HG03066 (cell line): Measurements from ENCODE around the gene ZMYND11.

Experiments
- ATAC-seq: cut with Tn5 transposase; IDR thresholded peaks from one replicate; pipeline ENCODE4 v1.9.1; 2021; ENCODE audit warnings: low read depth; ENCODE audit not compliant: unreplicated experiment

The ZMYND11 gene

DNA sequence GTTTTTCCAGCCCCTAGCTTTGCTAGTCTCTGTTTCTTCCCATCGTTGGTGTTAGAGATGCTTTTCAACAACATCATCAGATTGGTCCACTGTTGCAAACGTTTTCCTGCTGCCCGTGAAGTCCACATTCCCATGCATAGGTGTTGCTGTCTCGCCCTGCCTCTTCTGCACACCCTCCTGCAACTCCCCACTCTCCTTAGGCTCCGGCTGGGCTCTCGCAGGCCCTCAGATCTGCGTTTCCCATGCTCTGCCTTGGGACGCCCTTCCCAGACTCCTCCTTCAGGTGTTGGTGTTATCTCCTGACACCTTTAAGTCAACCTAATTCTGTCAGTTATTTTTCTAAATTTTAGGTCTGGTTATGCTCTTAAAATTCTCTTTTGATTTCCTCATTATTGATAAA lies 55.0 kb downstream of the ZMYND11 start:
- ATAC-seq, result no peak

DNA sequence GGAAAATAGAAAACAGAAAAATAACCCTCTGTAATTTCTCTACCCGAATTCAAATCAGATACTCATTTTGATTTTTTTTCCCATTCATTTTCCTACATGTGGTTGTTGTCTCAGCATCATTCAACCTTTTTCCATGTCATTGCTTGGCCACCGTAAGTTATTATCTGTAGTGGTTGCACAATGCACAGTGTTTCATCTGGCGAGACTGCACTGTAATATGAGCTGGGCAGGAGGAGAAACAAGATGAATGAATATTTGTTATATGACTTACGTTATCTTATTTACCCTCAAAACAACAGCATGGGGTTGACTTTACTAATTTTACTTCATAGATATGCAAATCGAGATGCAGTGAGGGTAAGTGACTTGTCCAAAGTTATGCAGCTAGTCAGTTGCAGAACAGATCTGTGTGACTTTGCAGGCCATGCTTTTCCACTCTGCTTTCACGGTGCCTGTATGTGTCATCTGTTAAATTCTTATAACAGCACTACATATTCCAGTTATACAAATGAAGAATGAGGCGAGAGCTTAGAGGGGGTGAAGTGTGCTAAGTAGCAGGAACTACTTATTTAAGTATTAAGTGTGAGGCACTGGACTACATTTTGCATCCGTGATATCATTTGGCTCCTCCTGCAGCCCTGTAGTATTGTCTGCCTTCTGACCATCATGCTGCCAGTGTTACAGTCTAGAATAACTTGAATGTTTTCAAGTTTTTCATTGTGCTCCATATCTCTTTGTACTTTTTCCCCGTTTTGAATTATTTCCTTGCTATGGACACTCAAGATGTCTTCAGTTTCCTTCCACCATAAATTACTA lies 56.7 kb downstream of the ZMYND11 start:
- ATAC-seq, result no peak

DNA sequence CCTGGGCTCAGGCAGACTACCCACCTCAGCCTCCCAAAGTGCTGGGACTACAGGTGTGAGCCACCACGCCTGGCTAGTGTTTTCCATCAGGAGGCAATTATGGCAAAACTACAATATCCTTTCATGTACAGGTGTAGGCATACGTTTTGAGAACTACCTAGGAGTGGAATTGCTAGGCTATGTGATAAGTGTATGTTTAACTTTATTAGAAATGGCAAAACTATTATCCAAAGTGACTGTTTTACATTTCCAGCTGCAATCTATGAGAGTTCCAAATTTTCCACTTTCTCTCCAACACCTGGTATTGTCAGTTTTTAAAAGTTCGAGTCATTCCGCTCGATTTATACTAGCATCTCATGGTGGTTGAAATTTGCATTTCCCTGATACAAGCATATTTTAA lies 59.0 kb downstream of the ZMYND11 start:
- no peak for ATAC-seq

DNA sequence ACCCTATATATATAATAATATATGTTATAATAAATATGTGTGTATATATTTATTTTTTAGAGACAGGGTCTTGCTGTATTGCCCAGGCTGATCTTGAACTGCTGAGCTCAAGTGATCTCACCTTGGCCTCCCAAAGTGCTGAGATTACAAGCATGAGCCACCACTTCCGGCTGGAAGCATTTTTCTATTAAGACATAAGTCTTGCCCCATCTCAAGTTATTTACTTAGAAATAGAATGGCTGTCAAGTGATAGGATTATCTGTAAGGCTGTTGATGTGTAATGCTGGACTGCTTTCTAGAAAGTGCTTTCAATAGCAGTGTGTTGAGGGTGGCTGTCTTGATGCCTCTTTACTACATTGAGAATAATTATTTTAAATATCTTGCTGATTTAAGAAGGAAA lies 65.2 kb downstream of the ZMYND11 start:
- ATAC-seq, result no peak

DNA sequence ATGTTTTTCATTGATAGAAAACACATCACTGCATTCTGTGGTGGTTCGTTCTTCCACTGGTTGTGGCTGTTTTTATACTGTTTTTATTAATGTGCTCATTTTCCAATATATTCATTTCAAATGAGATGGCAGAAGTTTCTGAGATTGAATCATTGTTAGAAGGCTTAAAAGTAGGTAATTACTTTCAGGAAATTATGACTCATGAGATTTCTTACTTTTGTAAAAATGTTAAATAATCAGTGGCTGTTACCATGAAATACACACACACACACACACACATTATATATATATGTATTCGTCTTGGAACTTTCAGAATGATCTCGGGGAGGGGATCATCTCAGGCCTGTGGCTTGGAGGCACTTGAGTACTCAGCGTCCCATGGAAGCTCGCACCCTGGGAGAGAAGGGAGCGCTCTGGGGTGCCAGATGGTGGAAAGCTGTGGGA lies 66.1 kb downstream of the ZMYND11 start:
- ATAC-seq, result no peak

DNA sequence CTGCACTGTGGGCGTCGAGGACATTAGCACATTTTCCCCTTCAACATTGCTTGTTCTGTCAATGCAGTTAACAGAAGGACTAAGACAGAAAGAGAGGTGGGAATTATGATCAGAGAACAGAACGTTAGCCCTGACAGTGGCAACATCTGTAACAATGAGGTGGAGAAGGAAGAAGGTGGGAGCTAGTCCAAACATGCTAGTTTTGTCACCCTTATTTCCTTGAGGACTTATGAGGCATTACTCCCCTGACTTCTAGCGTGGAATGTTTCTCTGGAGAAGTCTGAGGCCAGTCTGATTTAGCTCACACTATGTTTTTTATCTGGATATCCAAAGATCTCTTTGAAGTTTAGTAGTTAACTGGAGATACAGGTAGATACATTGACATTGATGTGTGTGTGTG lies 73.4 kb downstream of the ZMYND11 start:
- ATAC-seq, result no peak

DNA sequence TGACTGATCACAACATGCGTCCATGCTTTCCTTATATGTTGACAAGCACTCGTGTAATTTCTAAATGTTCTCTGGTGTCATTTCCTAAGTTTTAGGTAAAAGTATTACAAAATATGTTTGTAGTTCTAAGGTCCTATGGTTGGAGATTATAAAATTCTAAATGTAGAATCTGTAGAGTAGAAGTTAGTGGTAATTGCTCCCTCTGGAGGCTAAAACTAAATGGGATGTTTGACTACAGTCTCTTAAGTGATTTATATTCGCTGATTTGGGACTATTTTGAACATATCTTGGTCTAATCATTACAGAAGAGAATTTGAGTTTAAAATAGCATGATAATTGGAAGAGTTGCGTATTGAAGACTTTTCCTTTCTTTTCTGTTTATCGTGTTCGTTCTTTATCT lies 74.1 kb downstream of the ZMYND11 start:
- no peak for ATAC-seq

DNA sequence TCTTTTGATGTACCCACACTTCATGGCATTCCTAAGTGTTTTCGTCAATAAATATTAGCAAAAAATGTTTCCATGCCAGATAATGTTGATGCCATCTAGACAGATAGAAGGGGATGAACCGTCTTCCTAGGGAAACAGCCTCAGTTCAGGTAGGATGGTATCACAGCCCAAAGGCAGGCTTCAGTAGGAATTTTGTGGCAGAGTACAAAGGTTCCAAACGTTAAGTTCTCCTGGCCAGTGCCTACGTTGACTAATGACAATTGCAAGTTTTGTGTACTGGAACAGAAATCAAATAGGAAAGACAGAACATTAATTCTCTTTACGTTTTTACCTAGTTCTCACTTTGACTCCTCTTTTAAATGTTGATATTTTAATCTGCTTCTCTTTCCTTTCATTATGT lies 75.0 kb downstream of the ZMYND11 start:
- no peak for ATAC-seq

DNA sequence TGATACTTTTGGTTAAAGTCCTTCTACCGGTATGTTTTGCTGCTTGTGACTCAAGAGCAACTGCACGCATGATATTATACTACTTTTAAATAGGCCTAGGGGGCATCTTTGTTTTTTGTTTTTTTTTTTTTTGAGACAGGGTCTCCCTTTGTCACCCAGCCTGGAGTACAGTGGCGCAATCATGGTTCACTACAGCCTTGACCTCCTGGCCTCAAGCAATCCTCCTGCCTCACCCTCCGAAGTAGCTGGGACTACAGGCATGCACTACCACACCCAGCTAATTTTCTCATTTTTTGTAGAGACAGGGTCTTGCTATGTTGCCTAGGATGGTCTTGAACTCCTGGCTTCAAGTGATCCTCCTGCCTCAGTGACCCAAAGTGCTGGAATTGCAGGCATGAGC lies 80.2 kb downstream of the ZMYND11 start:
- ATAC-seq, result no peak

DNA sequence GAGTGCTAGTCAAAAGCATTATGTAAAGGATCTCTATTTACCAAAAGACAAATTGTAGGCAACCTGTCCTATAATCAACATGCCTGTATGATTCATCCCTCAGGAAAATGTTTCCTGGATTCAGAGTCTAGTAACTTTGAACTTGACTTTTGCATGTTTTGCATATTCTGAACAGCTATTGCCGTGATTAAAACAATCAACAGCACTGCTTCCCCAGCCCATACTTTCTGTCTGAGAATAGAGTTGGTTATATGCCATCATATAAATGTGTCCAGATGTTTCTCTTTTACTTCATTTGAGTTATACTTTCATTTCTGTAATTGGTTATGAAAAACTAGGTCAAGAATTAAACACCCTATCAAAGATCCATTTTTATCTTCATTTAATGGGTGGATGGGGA lies 83.5 kb downstream of the ZMYND11 start:
- no peak for ATAC-seq

DNA sequence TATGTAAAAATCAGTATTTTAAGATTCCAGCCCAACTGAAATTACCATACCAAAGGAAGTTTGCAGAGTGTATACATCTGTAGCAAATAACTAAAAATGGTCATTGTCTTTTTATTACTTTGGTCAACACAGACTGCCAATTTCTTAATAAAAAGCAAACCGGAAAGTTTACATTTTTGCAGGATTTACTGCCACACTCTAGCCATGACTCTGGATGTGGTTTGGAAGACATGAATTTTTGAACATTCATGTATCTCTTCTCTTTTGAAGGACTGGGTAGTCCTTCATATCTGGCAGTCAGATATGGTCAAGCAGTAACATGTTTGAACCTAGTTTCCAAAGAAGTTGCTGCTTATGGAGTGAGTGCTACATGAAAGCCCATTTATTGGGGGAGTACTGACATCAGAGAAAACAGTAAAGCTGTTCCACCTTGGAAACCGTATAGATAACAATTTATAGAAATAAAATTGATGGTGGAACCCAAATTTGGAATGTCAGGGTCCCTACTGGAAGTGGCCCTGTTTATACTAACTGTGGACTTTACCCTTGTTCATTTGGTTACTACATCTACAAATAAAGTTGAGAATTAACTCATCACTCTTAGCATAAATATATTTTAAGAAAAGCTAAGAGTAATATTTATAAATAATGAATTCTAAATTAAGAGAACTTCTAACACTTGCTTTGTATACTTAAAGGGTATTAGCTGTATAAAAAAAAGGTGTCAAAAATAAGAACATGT lies 84.6 kb downstream of the ZMYND11 start:
- no peak for ATAC-seq

DNA sequence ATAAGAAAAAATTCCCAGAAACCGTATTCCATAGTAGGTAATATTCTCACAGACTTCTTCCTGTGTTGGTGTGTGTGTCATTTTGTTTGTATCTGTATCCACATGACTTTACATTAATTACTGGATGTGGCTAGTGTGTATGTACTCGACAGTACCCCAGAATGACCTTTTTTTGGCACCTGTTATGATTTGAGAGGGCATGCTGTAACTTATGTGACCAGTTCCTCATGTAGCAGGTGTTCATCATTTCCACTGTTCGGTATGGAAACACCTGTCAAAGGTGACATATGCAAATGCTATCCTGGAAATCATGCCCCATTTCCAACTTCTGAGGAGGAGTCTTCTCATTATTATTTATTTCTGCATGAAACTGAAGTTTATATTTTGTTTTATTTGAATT lies 89.3 kb downstream of the ZMYND11 start:
- ATAC-seq, result no peak

DNA sequence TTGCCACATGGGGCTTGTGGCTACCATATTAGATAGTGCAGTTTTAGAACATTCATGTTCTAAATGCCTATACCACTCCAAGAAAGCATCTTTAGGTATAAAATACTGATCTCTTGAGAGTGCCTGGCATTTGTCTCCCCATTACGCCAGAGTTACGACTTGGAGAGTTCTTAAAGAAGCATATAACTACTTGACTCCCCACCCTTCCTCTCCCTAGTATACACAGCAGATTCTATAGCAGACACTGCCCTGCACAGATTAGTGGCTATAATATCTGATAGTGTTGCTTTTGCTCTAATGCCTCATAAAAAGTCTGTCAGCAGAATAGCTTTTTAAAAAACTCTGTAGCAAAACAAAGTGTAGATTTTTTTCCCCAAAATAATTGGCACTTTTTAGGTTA lies 90.8 kb downstream of the ZMYND11 start:
- no peak for ATAC-seq

DNA sequence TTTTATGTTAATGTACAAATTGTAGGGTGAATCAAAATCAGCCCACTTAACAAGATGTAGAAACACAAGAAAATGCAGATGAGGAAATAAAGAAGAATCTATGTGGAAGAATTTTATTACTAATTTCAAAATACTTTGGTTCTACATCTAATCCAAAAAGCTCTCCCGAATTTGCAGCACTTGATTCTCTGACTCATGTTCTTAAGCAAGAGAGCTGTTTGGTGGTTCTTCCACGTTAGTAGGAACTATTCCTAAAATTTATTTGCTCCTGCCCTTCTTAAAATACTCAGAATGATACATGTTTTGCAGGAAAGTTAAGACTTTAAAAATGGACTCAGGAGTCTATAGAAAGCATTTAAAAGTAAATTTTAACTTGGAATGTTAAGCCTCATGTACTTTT lies 91.8 kb downstream of the ZMYND11 start:
- no peak for ATAC-seq

DNA sequence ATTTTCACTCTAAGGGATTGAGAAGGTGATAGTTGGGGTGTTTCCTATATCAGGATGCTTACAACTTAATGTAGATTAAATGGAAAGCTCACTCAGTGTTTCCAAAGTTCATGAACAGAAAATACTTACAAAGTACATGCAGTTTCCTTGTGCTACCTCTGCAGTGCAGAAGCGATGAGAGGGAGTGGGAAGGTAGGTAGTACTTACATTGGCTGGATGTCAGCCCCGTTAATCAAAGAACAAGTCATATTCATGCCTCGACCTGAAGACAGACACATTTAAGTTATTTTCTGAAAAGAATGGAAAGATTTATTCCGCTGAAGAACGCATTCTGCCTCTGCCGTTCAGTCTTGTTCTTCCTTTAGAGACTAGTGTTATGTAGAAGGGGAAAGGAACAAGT lies 93.1 kb downstream of the ZMYND11 start:
- ATAC-seq, result no peak

DNA sequence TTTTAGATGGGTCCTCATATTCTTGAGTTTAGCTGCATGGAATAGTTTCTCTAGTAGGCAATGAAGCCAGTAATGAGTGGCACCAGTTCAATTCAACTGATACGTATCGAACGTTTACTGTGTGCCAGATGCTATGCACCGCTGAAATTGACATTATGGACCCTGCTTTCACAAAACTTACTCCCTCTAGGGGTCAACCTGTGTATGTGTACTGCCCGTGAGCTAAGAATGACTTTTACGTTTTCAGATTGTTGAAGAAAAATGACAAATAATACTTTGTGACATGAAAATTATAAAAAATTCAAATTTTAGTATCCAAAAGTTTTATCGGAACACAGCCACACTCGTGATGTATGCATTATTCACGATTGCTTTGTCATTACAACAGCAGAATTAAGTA lies 95.5 kb downstream of the ZMYND11 start:
- ATAC-seq, result no peak

DNA sequence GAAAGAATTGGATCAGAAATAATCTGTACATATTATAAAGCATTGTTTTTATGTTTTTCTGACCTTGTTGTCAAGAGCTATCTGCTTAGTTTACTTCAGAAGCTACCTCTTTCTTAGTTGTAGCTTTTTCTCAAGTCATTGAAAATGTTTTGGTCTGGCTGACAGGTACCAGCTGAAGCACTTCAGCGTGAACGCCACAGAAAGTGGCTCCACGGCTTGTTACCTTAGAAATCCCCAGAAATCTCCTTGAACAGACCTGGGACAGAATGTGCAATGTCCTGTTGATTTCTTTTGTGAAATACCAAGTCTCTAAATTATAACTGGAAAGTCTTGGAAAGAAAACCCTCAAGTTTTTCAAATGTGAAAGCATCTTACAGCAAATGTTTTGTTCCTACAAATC lies 96.8 kb downstream of the ZMYND11 start:
- no peak for ATAC-seq

DNA sequence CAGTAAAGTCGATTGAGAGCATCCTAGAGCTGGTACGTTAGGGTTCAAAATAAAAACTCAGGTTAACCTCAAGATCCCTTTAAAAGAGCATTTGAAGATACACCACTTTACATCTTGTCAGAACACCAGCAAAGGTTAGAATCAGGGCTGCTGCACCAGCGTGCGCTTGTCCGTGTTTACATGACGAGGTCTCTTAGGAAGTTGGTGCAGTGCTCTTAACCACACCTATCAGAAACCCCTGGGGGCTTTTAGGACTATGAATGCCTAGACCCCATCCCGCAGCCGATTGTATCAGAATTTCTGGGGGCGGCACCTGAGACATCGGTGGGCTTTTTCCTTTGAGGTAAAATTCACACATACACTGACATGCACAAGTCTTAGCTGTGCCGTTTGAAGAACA lies 97.6 kb downstream of the ZMYND11 start:
- ATAC-seq, result no peak

DNA sequence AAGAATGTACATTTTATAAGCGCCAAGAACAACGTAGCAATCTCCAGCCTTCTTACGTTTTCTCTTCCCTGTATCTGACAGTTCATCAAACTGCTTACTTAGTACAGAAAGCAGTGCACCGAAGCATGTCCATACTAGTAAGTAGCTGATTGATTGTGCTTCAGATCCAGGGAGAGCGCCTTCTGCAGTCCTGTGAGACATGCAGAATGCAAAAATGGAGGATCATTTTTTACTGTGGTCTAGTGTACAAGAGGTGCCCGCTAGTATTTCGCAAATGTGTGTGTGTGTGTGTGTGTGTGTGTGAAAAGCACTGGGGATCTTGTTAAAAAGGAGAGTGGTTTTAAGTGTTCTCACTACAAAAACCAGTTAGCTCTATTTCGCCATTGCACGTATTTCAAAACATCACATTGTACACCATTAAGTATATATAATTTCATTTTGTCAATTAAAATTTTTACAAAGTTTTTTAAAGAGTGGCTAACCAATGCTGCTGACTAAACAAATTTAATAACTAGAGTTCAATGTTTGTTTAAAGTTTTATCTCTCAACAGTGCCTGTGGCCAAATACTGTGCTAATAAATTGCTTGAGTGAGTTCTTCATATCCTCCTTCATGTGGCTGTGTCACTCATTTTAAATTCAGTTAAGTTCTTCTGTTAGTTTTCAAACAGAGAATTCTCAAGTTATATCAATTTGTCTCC lies 99.6 kb downstream of the ZMYND11 start:
- ATAC-seq, result no peak

DNA sequence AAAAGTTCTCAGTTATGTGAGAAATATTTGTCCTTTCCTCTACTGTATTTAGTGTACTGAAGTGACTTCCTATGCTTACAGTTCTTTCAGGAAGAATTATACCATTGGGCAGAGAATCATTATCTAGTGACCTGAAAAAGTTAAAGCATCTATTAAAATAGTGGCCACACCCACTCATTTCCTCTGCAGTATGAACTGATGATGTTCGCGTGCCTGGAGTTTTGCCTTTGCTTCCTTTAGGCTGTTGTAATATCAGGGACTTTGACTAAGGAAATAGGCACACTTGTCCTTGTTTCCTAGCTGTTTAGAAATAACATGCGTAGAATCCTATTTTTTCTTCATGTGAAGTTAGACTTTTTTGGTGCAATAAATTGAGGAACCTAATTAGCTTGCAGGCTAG lies 100.7 kb downstream of the ZMYND11 start:
- ATAC-seq, result no peak

DNA sequence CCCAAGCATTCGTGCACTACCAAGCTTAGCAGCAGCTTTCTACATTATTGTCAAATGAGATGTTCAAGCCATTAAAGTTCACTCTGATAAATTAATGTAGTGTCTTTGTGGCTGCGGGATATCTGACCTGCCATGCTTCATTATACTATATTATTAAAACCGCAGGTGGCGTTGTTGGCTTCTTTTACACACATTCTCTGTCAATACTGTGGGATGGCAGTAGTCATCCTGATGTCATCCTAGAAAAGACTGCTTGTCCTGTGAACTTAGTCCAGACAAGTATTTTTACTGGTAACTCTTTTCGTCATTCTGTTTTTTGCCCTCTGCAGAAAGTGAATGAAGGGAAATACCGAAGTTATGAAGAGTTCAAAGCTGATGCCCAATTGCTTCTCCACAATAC lies 103.9 kb downstream of the ZMYND11 start:
- ATAC-seq, result no peak

DNA sequence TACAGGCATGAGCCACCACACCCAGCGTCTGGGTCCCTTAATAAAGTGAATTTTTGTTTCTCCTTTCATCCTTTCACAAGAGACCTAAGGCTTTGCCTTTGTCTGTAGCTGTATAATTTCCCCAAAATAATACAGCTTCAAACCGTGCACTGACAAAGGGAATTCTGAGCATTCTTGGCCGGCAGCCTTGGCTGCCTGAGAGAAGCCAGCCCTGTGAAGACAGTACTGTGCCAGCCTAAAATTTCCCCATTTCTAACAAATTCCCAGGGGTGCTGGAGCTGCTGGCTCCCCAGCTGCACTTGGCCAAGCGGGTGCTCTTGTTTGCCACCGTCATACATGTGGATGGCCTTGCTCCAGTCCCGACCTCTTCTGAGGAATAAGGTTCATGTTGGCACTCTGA lies 106.2 kb downstream of the ZMYND11 start:
- no peak for ATAC-seq
